Measurements from ENCODE around the gene NAGLU. TPM values are rescaled to one million over a fixed set of nuclear protein-coding genes. Genes with fewer than 3 reads are reported as not detected.

The NAGLU gene
- total and polyA plus RNA-seq, 10 of the 15 experiments (the other 5 are each of a cell fraction or from before 2014, with no cell fraction given): 0.23 to 27.5 (median 8.9) TPM

DNA sequence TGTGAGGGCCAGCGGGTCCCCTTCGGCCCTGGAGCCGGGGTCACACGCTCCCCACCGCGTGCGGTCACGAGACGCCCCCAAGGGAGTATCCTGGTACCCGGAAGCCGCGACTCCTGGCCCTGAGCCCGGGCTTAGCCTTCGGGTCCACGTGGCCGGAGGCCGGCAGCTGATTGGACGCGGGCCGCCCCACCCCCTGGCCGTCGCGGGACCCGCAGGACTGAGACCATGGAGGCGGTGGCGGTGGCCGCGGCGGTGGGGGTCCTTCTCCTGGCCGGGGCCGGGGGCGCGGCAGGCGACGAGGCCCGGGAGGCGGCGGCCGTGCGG, at the start of gene NAGLU (continued):
- TF ChIP-seq, protein P1, sequence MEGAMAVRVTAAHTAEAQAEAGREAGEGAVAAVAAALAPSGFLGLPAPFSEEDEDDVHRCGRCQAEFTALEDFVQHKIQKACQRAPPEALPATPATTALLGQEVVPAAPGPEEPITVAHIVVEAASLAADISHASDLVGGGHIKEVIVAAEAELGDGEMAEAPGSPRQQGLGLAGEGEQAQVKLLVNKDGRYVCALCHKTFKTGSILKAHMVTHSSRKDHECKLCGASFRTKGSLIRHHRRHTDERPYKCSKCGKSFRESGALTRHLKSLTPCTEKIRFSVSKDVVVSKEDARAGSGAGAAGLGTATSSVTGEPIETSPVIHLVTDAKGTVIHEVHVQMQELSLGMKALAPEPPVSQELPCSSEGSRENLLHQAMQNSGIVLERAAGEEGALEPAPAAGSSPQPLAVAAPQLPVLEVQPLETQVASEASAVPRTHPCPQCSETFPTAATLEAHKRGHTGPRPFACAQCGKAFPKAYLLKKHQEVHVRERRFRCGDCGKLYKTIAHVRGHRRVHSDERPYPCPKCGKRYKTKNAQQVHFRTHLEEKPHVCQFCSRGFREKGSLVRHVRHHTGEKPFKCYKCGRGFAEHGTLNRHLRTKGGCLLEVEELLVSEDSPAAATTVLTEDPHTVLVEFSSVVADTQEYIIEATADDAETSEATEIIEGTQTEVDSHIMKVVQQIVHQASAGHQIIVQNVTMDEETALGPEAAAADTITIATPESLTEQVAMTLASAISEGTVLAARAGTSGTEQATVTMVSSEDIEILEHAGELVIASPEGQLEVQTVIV (IDR thresholded peaks at IDR 0.05; ENCODE audit: borderline replicate concordance, partially characterized antibody): peak; percentile 89
- TF ChIP-seq RELA (IDR thresholded peaks at IDR 0.05; ENCODE audit: borderline replicate concordance, partially characterized antibody) (peak; percentile 26), TCF3 (IDR thresholded peaks at IDR 0.05; ENCODE audit: borderline replicate concordance, insufficient read depth, low read depth, low read length) (0 out of 2 replicates have a peak, but pooled peaks have one; percentile 51), POLR2A (IDR thresholded peaks at IDR 0.05; ENCODE audit: low read depth, low read length) (peak; percentile 73), FOS (IDR thresholded peaks at IDR 0.05; ENCODE audit: borderline replicate concordance, extremely low read depth, insufficient read length) (peak; percentile 28), RAD51 (IDR thresholded peaks at IDR 0.05) (peak; percentile 90), MEF2B (IDR thresholded peaks at IDR 0.05; ENCODE audit: partially characterized antibody, poor library complexity, severe bottlenecking) (peak; percentile 99), NR2F1 (conservative IDR thresholded peaks at IDR 0.05) (peak; percentile 98), POLR2AphosphoS5 (IDR thresholded peaks at IDR 0.05; ENCODE audit: low read length) (peak; percentile 70), GATAD2B (conservative IDR thresholded peaks at IDR 0.05; ENCODE audit: low read depth) (no peak; the same call in none of the 2 replicates), SPI1 (IDR thresholded peaks at IDR 0.05; ENCODE audit: borderline replicate concordance, insufficient read depth, low read depth, low read length) (no peak), CBFB (IDR thresholded peaks at IDR 0.05; ENCODE audit: low read depth) (peak; percentile 80), RUNX3 (IDR thresholded peaks at IDR 0.05; ENCODE audit: low read length) (peak; percentile 85), PAX8 (IDR thresholded peaks at IDR 0.05) (no peak), BACH1 (IDR thresholded peaks at IDR 0.05; ENCODE audit: borderline replicate concordance) (peak; percentile 74; the same call in 1 of the 2 replicates), BHLHE40 (IDR thresholded peaks at IDR 0.05; ENCODE audit: borderline replicate concordance in 1 of 2, low read depth in 2 of 2, low read length in 1 of 2) (peak; percentile 98 to 99), IKZF1 (conservative IDR thresholded peaks at IDR 0.05) (peak; percentile 94; the same call in 1 of the 2 replicates), POLR2AphosphoS2 (IDR thresholded peaks at IDR 0.05; ENCODE audit: low read depth, low read length) (no peak; the same call in 1 of the 2 replicates), CREB1 (IDR thresholded peaks at IDR 0.05; ENCODE audit: low read depth) (0 out of 2 replicates have a peak, but pooled peaks have one; percentile 25), MYB (IDR thresholded peaks at IDR 0.05; ENCODE audit: borderline replicate concordance, low read depth, low read length) (no peak), DPF2 (IDR thresholded peaks at IDR 0.05) (peak; percentile 80; the same call in 1 of the 2 replicates), SMAD5 (IDR thresholded peaks at IDR 0.05; ENCODE audit: low read depth) (0 out of 2 replicates have a peak, but pooled peaks have one; percentile 43)
- TF ChIP-seq, protein P2, sequence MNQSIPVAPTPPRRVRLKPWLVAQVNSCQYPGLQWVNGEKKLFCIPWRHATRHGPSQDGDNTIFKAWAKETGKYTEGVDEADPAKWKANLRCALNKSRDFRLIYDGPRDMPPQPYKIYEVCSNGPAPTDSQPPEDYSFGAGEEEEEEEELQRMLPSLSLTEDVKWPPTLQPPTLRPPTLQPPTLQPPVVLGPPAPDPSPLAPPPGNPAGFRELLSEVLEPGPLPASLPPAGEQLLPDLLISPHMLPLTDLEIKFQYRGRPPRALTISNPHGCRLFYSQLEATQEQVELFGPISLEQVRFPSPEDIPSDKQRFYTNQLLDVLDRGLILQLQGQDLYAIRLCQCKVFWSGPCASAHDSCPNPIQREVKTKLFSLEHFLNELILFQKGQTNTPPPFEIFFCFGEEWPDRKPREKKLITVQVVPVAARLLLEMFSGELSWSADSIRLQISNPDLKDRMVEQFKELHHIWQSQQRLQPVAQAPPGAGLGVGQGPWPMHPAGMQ (IDR thresholded peaks at IDR 0.05; ENCODE audit: borderline replicate concordance): no peak
- TF ChIP-seq, protein P3, sequence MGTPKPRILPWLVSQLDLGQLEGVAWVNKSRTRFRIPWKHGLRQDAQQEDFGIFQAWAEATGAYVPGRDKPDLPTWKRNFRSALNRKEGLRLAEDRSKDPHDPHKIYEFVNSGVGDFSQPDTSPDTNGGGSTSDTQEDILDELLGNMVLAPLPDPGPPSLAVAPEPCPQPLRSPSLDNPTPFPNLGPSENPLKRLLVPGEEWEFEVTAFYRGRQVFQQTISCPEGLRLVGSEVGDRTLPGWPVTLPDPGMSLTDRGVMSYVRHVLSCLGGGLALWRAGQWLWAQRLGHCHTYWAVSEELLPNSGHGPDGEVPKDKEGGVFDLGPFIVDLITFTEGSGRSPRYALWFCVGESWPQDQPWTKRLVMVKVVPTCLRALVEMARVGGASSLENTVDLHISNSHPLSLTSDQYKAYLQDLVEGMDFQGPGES (IDR thresholded peaks at IDR 0.05): peak; percentile 45; the same call in 1 of the 2 replicates

Measured in GM12878 (cell line).